T-helper 17 cell (primary cell): ENCODE measurements around the gene COMMD1. TPM values are rescaled to one million over a fixed set of nuclear protein-coding genes. Genes with fewer than 3 reads are reported as not detected.
"Not testable (repeated sequence)": the region's sequence is repeated elsewhere in the genome, so short reads cannot be mapped to it uniquely, and the experiment has no call there.

Experiments
- ATAC-seq: fragments of 150-1000 bp; cut with Tn5 transposase; 2 replicates; pipeline ENCODE4 v1.10.0; 2021; ENCODE audit warnings: mild to moderate bottlenecking, moderate library complexity
- DNase-seq, 3 donors: peaks; one replicate each; pipeline versions ENCODE4 v3.0.0 to v3.0.0-alpha.2; 2020 to 2021
- H3K9me3 ChIP-seq: one replicate; pipeline ENCODE4 v1.7.0; 2013; ENCODE audit warnings: low read length, mild to moderate bottlenecking; ENCODE audit not compliant: control insufficient read depth, poor library complexity, severe bottlenecking
- H3K27ac Mint-ChIP-seq: one replicate; pipeline ENCODE4 v1.8.0; 2022; ENCODE audit warnings: mild to moderate bottlenecking, moderate library complexity, mixed read lengths
- H3K27me3 Mint-ChIP-seq: one replicate; pipeline ENCODE4 v1.8.0; 2022; ENCODE audit warnings: mixed read lengths
- H3K36me3 Mint-ChIP-seq: one replicate; pipeline ENCODE4 v1.8.0; 2022; ENCODE audit warnings: low read depth, mixed read lengths
- H3K4me1 Mint-ChIP-seq: one replicate; pipeline ENCODE4 v1.8.0; 2022; ENCODE audit warnings: mild to moderate bottlenecking, mixed read lengths
- H3K4me3 Mint-ChIP-seq: one replicate; pipeline ENCODE4 v1.8.0; 2022; ENCODE audit warnings: mild to moderate bottlenecking, moderate library complexity, mixed read lengths
- total RNA-seq, 4 donors: library from RNA in 2 of 4; stranded (reverse) in 2 of 4; gene quantifications; one replicate each; pipeline ENCODE4 v1.2.3 and lab custom pipeline; 2022 to 2026

Gene COMMD1
- total RNA-seq, 2 donors from 2014 or later = 21.5 to 23.8 TPM

DNA sequence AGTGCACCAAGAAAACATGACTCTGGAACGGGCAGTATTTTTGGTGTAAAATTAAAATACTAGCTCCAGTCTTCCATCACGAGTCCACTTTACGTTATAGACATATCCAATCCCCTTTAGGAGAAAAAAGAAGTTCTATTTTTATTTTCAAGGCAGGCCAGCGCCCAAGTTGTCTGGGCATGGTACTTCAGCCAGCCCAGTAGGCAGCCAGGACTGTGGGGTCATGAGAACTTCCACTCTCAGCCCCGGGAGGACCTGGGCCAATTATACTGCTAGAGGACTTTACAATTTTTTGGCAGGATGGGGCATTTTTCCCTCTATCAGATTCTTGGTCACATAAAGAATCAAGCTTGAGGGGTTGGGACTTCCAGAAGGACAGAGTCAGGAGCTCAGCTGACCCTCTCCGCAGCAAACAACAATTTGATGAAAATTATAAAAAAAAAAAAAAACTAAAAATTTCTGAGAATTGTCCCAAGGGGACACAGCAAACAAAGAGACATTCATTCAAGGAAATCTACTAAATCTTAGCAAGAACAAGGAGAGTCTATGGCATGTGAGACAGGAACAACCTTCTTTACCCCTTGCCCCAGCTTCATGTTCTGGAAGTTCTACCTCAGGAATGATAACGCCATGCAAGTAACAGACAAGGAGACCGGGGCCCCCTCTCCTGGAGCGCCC is 253.1 kb downstream of the COMMD1 start:
- H3K27me3 Mint-ChIP-seq = no peaks in the 10 kb centered on the region
- DNase-seq = no peak
- H3K4me1 Mint-ChIP-seq = no peaks in the 10 kb centered on the region
- no peak overlapping the region for H3K4me3 Mint-ChIP-seq
- ATAC-seq = no peak
- H3K27ac Mint-ChIP-seq = no peak overlapping the region
- no peaks in the 10 kb centered on the region for H3K9me3 ChIP-seq
- no peaks in the 10 kb centered on the region for H3K36me3 Mint-ChIP-seq

GRCh38 chr2:62160691-62161090 is 255.2 kb downstream of the COMMD1 start:
- DNase-seq, H3K4me3 Mint-ChIP-seq: not testable (repeated sequence)

GRCh38 chr2:62163106-62163831 is 257.8 kb downstream of the COMMD1 start:
- DNase-seq = no peak
- Mint-ChIP-seq H3K27me3 (no peaks in the 10 kb centered on the region), H3K36me3 (peaks cover 2% of the 10 kb centered on the region), H3K4me1 (no peaks in the 10 kb centered on the region), H3K27ac (no peak overlapping the region), H3K4me3 (no peak overlapping the region)
- no peak for ATAC-seq
- no peaks in the 10 kb centered on the region for H3K9me3 ChIP-seq

More at GRCh38 chr2:62160691-62161090, 255.2 kb downstream of the COMMD1 start:
- H3K36me3 Mint-ChIP-seq, H3K27me3 Mint-ChIP-seq, H3K27ac Mint-ChIP-seq, ATAC-seq, H3K4me1 Mint-ChIP-seq, H3K9me3 ChIP-seq: not testable (repeated sequence)

- DNase-seq = no peak
- H3K36me3 Mint-ChIP-seq = peaks cover 2% of the 10 kb centered on the region
- H3K27me3 Mint-ChIP-seq = no peaks in the 10 kb centered on the region
- ATAC-seq = no peak
- H3K9me3 ChIP-seq = no peaks in the 10 kb centered on the region
- no peak overlapping the region for H3K4me3 Mint-ChIP-seq
- no peak overlapping the region for H3K27ac Mint-ChIP-seq
- H3K4me1 Mint-ChIP-seq = no peaks in the 10 kb centered on the region
Observed at GRCh38 chr2:62163834-62164233, 258.4 kb downstream of the COMMD1 start.

DNA sequence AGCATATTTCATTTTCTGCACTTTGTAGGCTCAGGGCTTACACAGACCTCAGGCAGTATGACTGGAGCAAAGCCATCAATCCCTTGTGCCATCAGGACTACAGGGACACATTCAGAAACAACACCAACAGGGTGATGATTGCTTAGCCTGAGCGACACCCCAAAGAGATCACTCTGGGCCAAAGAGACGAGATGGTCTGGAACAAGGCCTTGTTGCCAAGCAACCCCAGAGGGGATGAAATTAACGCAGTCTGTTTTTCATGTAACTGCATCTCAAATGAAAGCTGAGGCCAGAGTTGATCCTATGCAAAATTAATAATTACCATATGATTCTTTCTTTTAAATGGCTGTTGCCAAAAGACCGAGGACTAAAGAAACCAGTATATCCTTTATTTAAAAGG is 270.3 kb downstream of the COMMD1 start:
- Mint-ChIP-seq H3K4me3 (no peak overlapping the region), H3K4me1 (peaks cover 2% of the 10 kb centered on the region), H3K27ac (no peak overlapping the region), H3K27me3 (no peaks in the 10 kb centered on the region), H3K36me3 (no peaks in the 10 kb centered on the region)
- no peak for ATAC-seq
- no peak for DNase-seq
- H3K9me3 ChIP-seq = no peaks in the 10 kb centered on the region

GRCh38 chr2:62176801-62177200 is 271.3 kb downstream of the COMMD1 start:
- Mint-ChIP-seq H3K27ac (no peak overlapping the region), H3K36me3 (no peaks in the 10 kb centered on the region), H3K4me3 (no peak overlapping the region), H3K27me3 (no peaks in the 10 kb centered on the region), H3K4me1 (no peaks in the 10 kb centered on the region)
- ATAC-seq = no peak
- DNase-seq = no peak
- no peaks in the 10 kb centered on the region for H3K9me3 ChIP-seq

GRCh38 chr2:62177392-62178049 is 272.0 kb downstream of the COMMD1 start:
- no peaks in the 10 kb centered on the region for H3K9me3 ChIP-seq
- DNase-seq = no peak
- no peaks in the 10 kb centered on the region for H3K36me3 Mint-ChIP-seq
- H3K27me3 Mint-ChIP-seq = no peaks in the 10 kb centered on the region
- H3K4me1 Mint-ChIP-seq = no peaks in the 10 kb centered on the region
- no peak overlapping the region for H3K4me3 Mint-ChIP-seq
- no peak for ATAC-seq
- no peak overlapping the region for H3K27ac Mint-ChIP-seq

GRCh38 chr2:62178741-62179271 is 273.3 kb downstream of the COMMD1 start:
- H3K4me3 Mint-ChIP-seq = no peak overlapping the region
- ATAC-seq (no peak), DNase-seq (no peak)
- no peaks in the 10 kb centered on the region for H3K4me1 Mint-ChIP-seq
- H3K27me3 Mint-ChIP-seq = no peaks in the 10 kb centered on the region
- H3K27ac Mint-ChIP-seq = no peak overlapping the region
- no peaks in the 10 kb centered on the region for H3K36me3 Mint-ChIP-seq
- H3K9me3 ChIP-seq = no peaks in the 10 kb centered on the region

DNA sequence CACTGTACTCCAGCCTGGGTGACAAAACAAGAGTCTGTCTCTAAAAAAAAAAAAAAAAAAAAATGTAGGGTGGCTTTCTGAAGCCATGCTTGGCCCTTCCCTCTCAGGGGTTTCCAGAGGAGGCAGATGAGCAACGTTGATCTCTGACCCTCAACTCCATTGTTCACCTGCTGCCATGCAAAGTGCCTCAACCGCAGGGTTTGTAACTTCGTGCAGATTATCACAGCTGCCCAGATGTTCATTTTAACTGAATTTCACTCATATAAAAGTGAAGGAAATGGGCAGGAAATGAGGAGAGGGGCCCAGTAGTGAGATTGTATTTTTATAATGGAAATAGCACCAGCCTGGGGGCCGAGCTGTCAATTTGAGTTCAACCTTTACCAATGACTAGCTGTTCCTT is 275.5 kb downstream of the COMMD1 start:
- no peak overlapping the region for H3K4me3 Mint-ChIP-seq
- DNase-seq (no peak), ATAC-seq (no peak)
- no peak overlapping the region for H3K27ac Mint-ChIP-seq
- no peaks in the 10 kb centered on the region for H3K4me1 Mint-ChIP-seq
- no peaks in the 10 kb centered on the region for H3K36me3 Mint-ChIP-seq
- H3K9me3 ChIP-seq = no peaks in the 10 kb centered on the region
- H3K27me3 Mint-ChIP-seq = no peaks in the 10 kb centered on the region

DNA sequence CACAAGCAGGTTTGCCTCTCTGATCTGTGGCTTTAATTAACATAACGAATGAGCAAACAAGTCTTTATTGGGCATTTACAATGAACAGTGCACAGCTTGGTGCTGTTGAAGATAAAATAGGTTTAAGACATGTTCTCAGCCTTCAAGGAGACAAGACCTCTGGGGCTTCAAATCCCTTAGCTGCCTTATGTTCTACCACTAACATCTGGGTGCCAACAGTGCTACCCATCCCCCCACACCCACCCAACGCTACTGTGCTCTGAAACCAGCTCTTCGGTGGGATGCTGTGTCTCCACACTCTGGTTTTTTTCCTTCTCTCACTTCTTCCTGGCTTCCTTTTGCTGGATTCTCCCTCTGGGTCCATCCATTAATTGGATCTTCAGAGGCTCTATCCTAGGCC is 276.4 kb downstream of the COMMD1 start:
- DNase-seq (no peak), ATAC-seq (no peak)
- Mint-ChIP-seq H3K4me1 (no peaks in the 10 kb centered on the region), H3K27ac (no peak overlapping the region), H3K36me3 (no peaks in the 10 kb centered on the region), H3K27me3 (no peaks in the 10 kb centered on the region), H3K4me3 (no peak overlapping the region)
- no peaks in the 10 kb centered on the region for H3K9me3 ChIP-seq

GRCh38 chr2:62184512-62185230 is 279.2 kb downstream of the COMMD1 start:
- no peak overlapping the region for H3K27ac Mint-ChIP-seq
- ATAC-seq = no peak
- H3K27me3 Mint-ChIP-seq = no peaks in the 10 kb centered on the region
- no peaks in the 10 kb centered on the region for H3K4me1 Mint-ChIP-seq
- H3K36me3 Mint-ChIP-seq = no peaks in the 10 kb centered on the region
- DNase-seq = no peak
- H3K4me3 Mint-ChIP-seq = no peak overlapping the region
- no peaks in the 10 kb centered on the region for H3K9me3 ChIP-seq
